GM06990 (cell line): ENCODE data around the gene PAQR6.

Experiments
- DNase-seq: peaks from one replicate; pipeline ENCODE4 v3.0.0-alpha.2; 2011; ENCODE audit not compliant: insufficient read length; ENCODE audit errors: extremely low read depth
- H3K27me3 ChIP-seq: replicated peaks from 2 replicates; pipeline ENCODE4 v1.6.0; 2011; ENCODE audit warnings: low read length; ENCODE audit not compliant: control insufficient read depth, insufficient read depth
- H3K36me3 ChIP-seq: 2 replicates; pipeline ENCODE4 v1.5.1; 2011; ENCODE audit warnings: low read length; ENCODE audit not compliant: control insufficient read depth, insufficient read depth
- H3K4me3 ChIP-seq: replicated peaks from 2 replicates; pipeline ENCODE4 v1.5.1; 2011; ENCODE audit warnings: low read depth, mild to moderate bottlenecking, control low read depth, low read length
- TF ChIP-seq, protein P1 (sequence below): IDR thresholded peaks from 2 replicates; pipeline ENCODE4 v1.5.1; 2011; ENCODE audit warnings: low read length, control low read depth, mild to moderate bottlenecking, inconsistent platforms; ENCODE audit not compliant: insufficient read depth, poor library complexity, severe bottlenecking

Gene PAQR6

DNA sequence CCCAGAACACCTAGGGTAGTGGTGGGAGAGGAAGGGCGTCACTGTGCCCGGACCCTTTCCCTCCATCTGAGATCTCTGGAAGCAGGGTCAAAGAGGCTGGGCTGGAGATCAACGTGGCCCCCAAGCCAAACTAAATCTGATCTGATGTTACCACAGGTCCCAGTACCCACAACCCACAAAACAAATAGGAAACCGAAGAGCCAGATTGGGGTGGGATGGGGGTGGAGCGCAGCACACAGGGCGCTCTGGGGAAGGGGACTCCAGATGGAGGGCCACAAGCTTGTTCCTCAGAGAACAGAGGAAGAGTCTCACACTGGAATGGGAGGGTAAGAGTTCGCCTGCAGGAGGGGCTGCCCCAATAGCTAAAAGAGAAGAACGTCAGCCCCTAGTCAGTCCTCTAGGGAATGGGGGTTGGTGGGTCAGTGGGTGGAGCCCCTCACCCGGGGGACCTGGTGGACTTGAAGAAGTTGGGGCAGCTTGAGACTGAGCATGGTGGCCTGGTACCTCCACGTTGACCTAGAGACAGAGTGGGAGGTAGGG lies 1.5 kb downstream of the PAQR6 start:
- Histone ChIP-seq H3K27me3 (no peaks in the 10 kb centered on the region), H3K4me3 (peak overlapping the region; percentile 32)
- DNase-seq, result no peak

DNA sequence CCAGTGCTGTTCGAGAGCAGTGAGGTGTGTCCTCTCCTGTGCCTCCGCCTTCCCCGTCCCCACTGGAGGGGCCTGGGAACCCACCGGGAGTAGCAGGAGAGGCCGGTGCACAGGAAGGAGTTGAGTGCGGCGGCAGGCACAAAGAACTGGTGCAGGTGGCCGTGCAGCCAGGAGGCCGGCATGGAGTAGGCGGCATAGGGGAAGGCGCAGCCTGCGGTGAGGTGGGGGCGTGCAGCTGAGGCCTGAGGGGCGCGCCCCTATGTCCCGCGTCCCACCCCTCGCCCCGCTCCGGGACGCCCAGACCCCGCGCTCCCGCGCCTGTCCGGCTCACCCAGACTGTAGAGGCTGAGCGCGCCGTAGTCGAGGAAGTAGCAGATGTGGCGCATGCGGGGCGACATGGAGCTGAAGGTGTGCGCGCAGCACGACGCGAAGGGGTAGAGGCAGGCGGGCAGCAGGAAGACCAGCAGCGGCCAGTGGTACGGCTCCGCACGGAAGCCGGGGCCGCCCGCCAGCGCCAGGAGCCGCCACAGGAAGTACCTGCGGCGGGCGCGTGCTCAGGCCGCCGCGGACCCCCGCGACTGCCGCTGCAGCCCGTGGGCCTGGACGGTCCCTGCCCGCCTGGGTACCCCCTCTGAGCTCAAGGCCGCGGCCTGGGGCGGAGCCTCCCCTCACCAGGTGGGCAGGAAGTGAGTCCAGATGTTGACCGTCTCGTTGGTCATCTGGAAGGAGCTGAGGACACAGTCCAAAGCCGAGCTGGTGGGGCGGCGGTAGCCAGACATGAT lies 2.2 kb downstream of the PAQR6 start:
- DNase-seq, result peak; percentile 67
- Histone ChIP-seq H3K4me3 (peak overlapping the region; percentile 32), H3K27me3 (no peaks in the 10 kb centered on the region), H3K36me3 (peaks cover 14% of the 10 kb centered on the region)
- TF ChIP-seq, protein P1, sequence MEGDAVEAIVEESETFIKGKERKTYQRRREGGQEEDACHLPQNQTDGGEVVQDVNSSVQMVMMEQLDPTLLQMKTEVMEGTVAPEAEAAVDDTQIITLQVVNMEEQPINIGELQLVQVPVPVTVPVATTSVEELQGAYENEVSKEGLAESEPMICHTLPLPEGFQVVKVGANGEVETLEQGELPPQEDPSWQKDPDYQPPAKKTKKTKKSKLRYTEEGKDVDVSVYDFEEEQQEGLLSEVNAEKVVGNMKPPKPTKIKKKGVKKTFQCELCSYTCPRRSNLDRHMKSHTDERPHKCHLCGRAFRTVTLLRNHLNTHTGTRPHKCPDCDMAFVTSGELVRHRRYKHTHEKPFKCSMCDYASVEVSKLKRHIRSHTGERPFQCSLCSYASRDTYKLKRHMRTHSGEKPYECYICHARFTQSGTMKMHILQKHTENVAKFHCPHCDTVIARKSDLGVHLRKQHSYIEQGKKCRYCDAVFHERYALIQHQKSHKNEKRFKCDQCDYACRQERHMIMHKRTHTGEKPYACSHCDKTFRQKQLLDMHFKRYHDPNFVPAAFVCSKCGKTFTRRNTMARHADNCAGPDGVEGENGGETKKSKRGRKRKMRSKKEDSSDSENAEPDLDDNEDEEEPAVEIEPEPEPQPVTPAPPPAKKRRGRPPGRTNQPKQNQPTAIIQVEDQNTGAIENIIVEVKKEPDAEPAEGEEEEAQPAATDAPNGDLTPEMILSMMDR, result no peak

More for the DNA sequence above, 1.5 kb downstream of the PAQR6 start:
- peaks cover 18% of the 10 kb centered on the region for H3K36me3 ChIP-seq
- TF ChIP-seq, protein P1, result no peak

DNA sequence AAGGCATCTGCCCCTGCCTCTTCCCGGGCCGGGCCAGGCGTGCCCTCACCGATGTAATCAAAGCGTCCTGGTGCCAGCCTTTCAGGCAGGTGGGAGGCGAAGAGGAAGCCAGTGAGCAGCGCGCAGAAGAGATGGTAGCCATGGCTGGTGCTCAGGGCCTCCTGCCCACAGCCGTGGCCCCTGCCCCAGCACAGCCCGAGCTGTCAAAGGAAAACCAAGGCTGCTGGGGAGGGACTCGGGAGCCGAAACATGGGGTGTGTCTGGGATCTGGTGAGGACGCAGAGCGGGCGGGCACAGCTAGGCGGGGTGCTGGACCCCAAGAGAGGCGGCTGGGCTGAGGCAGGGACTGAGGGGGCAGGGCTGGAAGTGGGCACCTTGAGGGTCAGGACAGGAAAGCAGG lies 3.1 kb downstream of the PAQR6 start:
- Histone ChIP-seq H3K27me3 (no peaks in the 10 kb centered on the region), H3K36me3 (peaks cover 9% of the 10 kb centered on the region), H3K4me3 (no peak overlapping the region)
- TF ChIP-seq, protein P1, result no peak
- DNase-seq, result no peak

DNA sequence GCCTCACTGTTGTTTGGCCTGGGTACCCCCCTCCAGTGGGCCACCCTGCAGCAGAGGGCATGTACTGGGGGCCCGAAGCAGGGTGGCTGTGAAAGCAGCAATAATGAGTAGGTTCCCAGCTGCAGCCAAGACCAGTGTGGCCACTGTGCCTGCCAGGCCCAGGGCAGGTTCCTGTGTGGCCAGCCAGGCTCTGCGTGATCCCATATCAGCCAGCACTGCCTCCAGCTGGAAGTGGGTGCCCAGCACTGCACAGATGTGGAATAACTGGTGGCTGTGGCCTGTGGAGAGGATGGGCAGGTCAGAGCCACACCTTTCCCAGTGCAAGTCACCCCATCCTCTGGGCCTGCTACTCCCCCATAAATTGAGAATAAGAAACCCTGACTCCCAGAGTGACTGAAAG lies 3.7 kb downstream of the PAQR6 start:
- TF ChIP-seq, protein P1, result no peak
- no peak for DNase-seq
- Histone ChIP-seq H3K36me3 (peaks cover 7% of the 10 kb centered on the region), H3K27me3 (no peaks in the 10 kb centered on the region), H3K4me3 (no peak overlapping the region)

DNA sequence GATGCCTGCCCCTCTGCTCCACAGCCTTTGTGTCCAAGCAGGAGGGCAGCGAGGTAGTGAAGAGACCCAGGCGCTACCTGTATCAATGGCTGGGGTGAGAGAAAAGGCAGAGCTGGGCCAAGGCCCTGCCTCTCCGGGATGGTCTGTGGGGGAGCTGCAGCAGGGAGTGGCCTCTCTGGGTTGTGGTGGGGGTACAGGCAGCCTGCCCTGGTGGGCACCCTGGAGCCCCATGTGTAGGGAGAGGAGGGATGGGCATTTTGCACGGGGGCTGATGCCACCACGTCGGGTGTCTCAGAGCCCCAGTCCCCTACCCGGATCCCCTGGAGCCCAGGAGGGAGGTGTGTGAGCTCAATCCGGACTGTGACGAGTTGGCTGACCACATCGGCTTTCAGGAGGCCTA lies 5.1 kb downstream of the PAQR6 start:
- TF ChIP-seq, protein P1, result no peak
- H3K27me3 ChIP-seq, result no peaks in the 10 kb centered on the region
- no peak for DNase-seq
- H3K4me3 ChIP-seq, result no peak overlapping the region
- peaks cover 12% of the 10 kb centered on the region for H3K36me3 ChIP-seq
